NCI-H82 (cell line): ENCODE measurements around the gene OTUB2.
"Not testable (repeated sequence)": the region's sequence is repeated elsewhere in the genome, so short reads cannot be mapped to it uniquely, and the experiment has no call there.

Experiments used
- DNase-seq: peaks from one replicate; lab custom pipeline; 2025; lab: John Stamatoyannopoulos, UW

Gene OTUB2

GRCh38 chr14:94056579-94057308, 30.6 kb downstream of the OTUB2 start:
- DNase-seq, result no peak

- DNase-seq, result no peak
These were observed 32.1 kb downstream of the OTUB2 start for GRCh38 chr14:94058128-94058673.

GRCh38 chr14:94058674-94059138, 32.6 kb downstream of the OTUB2 start:
- no peak for DNase-seq

DNA sequence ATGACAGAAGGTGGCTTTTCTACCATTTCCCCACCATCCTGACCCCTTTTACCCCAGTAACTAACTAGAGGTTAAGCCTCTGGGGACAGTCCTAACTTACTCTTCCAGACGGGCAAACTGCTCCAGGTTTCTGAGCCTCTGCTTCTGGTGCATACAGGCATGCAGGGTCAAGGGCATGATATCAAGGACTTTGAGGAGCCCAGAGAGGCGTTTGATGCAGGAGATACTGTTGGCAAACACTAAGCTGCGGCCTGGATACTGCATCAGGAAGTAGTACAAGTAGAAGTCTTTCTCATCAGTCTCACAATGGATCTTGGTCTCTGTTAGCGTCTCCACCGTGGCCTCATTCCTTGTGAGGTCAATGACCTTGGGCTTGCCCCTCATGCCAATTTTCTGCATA, 33.9 kb downstream of the OTUB2 start:
- DNase-seq, result no peak

DNA sequence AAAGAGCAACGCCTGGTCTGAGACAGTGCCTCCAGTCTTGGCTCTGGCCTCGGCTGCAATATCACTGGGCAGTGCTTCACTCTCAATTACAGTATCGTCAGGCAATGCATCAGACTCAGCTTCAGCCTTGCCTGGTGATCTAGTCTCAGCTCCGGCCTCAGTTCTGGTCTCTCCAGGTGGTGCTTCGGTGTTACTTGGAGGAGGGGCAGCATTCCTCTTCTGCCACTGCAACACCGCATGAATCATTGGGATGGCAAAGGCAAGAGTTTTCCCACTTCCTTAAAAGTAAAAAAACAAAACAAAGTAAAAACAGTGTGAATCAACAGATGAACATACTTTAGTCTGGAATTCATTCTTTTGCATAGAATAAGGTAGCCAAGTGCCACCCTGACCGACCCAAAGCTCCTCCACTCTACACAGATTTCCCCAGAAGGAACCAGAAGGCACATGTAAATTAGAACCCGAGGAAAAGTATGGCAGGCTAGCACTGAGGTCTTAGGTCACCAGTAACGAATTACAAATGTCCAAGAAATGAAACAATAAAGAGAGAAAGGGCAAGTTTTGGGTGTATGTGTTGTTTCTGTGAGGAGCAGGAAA, 36.3 kb downstream of the OTUB2 start:
- DNase-seq, result no peak

GRCh38 chr14:94066089-94066676, 40.0 kb downstream of the OTUB2 start:
- peak; percentile 37 for DNase-seq

GRCh38 chr14:94072076-94072475, 45.9 kb downstream of the OTUB2 start:
- DNase-seq, result not testable (repeated sequence)

DNA sequence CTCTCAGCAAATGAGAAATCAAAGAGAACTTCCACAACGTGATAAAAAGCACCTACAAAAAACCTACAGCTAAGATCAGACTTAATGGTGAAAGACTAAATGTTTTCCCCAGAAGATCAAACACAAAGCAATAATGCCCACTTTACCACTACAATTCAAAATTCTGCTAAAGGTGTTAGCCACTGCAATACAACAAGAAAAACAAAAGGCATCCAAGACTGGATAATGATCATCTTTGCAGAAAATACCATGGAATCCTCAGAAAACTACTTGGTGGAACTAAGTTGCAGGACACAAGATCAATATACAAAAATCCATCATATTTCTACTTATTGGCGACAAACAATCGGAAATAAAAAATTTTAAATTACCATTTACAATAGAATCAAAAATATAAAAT, 48.4 kb downstream of the OTUB2 start:
- no peak for DNase-seq

- DNase-seq, result no peak
These were observed 48.9 kb downstream of the OTUB2 start for GRCh38 chr14:94075008-94075407.

- DNase-seq, result no peak
These were observed 51.1 kb downstream of the OTUB2 start for GRCh38 chr14:94077111-94077821.

DNA sequence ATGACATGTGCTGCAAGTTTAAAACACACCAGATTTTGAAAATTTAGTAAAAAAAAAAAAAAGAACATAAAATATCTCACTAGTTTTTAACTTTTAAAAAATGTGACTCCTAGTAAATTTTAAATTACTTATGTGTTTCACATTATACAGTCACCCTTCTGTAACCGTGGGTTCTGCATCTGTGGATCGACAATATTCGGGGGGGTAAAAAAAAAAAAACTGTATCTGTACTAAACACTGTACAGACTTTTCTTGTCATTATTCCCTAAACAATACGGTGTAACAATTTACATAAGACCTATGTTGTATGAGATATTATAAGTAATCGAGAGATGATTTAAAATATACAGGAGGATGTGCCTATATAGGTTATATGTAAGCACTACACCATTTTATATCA, 51.7 kb downstream of the OTUB2 start:
- DNase-seq, result no peak

GRCh38 chr14:94079891-94080620, 53.9 kb downstream of the OTUB2 start:
- peak; percentile 60 for DNase-seq

DNA sequence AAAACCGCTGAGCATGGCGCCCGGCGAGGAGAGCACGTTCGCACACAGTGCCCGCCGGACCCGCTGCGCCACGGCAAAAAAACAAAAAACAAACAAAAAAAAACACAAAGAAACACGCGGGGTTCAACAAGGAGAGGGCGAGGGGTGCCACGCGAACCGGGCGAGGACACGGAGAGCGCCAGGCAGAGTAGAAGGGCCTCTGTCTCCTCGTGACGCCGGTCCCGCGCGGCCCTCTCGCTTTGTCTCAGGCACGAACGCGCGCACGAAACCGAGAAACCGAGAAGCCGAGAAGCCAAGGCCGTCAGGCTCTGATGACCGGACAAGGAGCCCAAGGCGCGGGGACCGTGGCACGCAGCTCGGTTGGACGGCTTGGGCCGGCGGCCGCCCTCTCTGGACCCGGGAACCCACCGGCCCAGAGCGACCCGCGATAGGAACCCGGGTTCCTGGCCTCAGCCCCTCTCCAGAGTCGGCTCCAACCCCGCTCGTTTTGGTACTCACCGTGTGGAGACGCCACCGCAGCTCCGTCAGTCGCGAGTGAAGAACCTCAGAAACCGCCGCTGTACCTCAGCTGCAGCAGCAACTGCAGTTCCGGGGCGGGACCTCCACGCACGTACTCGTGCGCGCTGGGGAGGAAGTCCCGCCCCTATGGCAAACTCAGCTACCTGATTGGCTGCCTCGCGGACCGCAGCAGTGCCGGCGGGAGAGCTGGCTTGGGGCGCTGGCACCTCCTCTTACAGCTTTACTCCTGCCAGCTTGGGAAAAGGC, 54.7 kb downstream of the OTUB2 start, which contains the start of the genes DDX24 and IFI27L1:
DDX24 (minus strand) TSS at position 582 of the 765 bp plus-strand sequence. CDS start 1,460 bp downstream, outside the sequence.
IFI27L1 (plus strand) TSS at position 690 of the 765 bp plus-strand sequence. CDS start 15,628 bp downstream, outside the sequence.
- DNase-seq, result peak; percentile 92

- no peak for DNase-seq
These were observed 55.3 kb downstream of the OTUB2 start for GRCh38 chr14:94081386-94081820.

DNA sequence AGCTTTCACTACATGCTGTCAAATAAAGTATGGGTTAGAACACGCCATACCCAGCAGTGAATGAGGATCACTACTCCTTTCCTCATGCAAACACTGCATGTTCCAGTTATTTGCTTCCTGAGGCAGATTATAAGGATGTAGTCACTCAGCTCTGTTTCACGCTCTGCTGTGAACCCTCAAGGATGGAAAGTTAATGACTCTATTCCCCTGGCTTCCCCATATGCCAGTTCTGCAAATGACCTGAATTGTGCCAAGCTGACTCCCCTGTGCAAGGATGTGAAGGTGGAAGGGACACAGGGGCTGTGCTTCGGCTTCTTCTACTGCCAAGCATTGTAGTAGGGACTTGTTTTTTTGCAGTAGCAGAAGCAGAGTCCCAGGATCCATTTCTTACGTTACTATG, 61.8 kb downstream of the OTUB2 start:
- no peak for DNase-seq

DNA sequence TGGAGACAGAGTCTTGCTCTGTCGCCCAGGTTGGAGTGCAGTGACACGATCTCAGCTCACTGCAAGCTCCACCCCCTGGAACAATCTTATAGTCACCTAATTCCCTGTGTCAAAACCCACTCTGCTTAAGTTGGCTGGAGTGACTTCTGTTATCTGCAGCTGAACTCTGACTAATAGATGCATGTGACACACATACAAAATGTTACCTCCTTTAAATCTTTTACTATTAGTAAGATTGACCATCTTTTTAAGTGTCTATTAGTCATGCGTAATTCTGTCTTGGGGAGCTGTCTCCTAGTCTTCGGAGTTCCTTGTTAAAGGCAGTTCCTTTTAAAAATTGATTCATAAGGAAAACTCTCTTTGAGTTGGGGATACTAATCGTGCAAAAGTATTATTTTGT, 62.4 kb downstream of the OTUB2 start:
- DNase-seq, result no peak

DNA sequence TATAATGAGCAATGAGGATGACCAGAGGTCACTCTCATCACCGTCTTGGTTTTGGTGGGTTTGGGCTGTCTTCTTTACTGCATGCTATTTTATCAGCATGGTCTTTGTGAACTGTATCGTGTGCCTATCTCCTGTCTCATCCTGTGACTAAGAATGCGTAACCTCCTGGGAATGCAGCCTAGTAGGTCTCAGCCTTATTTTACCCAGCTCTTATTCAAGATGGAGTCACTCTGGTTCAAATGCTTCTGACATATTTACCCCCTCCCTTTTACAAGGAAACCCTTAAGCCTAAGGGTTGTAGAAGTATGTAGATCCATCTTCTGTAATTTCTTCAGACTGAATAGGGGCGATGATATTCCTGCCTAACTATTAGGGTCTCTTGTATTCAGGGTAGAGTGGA, 63.3 kb downstream of the OTUB2 start:
- no peak for DNase-seq

DNA sequence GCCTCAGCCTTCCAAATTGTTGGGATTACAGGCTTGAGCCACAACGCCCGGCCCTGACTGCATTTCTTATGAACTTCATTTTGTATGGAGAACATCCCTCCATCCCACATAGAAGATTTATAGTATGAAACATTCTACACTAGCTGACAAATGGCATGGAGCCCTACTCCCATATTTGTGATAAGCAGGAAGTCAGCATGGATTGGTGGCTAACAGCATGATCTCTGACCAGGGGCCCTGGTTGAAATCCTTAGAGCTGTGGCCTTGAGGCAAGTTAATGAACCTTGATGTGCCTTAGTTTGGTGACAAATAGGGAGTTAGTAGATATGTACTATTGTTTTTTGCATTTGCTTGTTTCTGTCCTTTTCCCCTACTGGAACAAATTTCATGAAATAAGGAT, 67.3 kb downstream of the OTUB2 start:
- DNase-seq, result no peak

GRCh38 chr14:94097091-94097490, 71.0 kb downstream of the OTUB2 start:
- no peak for DNase-seq
